ENCODE measurements around the gene SEMA5A.

DNA sequence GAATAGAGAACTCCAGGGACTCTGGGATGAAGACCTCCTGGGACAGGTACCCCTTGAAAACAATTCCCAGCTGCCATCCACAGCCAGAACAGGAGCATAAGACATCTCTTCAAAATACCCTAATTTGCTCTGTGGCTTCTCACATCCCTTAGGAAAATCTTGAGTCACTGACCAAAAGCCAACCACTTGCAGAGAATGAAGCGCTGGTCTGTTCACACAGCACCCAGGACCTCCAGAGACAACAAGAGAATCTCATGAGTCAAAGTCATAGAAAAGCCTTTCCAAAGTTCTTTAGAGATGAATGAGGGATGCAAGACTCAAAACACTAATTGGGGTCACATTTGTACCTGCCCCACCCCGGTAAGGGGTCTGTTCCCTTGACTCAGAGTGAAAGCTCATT is 210.6 kb downstream of the SEMA5A start:
- TF ChIP-seq CTCF (IDR thresholded peaks at IDR 0.05) (no peak), POLR2A (IDR thresholded peaks at IDR 0.05) (no peak)

Measured in uterus (tissue), 2 donors.